ENCODE data around the gene TPK1. TPM values are rescaled to one million over a fixed set of nuclear protein-coding genes. Genes with fewer than 3 reads are reported as not detected.
A peak's percentile ranks its signal among the peaks of the same experiment; 100 is the strongest.
"Not testable (repeated sequence)": the region's sequence is repeated elsewhere in the genome, so short reads cannot be mapped to it uniquely, and the experiment has no call there.

TPK1 gene
- total and polyA plus RNA-seq, 5 donors, result 5.5 to 8.8 (median 7.5) TPM

DNA sequence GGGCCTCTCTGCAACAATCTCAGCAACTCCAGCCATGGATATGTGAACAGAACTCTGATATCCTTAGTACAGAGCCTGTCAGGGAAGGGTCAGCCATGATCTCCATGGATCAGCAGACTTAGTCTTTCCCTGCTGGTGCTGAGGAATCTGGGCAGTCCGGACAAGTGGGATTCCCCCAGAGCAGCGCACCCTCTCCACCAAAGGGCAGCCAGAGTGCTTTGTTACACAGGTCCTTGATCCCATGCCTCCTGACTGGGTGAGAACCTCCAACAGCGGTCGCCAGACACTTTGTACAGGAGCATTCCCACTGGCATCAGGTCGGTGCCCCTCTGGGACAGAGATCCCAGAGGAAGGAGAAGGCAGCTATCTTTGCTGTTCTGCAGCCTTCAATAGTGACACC lies 38.9 kb downstream of the TPK1 start:
- intact Hi-C loops (cut with DNase I), result no loop called here
- Histone ChIP-seq H3K4me3 (ENCODE audit: low read length) (no peak overlapping the region), H3K27ac (ENCODE audit: low read length) (no peak overlapping the region), H3K27me3 (ENCODE audit: control insufficient read depth, insufficient read depth) (no peaks in the 10 kb centered on the region), H3K9me3 (ENCODE audit: control insufficient read depth, low read length) (no peaks in the 10 kb centered on the region), H3K4me1 (ENCODE audit: control insufficient read depth, insufficient read depth, low read length) (no peaks in the 10 kb centered on the region)
- no peak for ATAC-seq
- DNase-seq, result no peak
- WGBS, result 96% methylated on average over 5 of the region's 5 CpGs

DNA sequence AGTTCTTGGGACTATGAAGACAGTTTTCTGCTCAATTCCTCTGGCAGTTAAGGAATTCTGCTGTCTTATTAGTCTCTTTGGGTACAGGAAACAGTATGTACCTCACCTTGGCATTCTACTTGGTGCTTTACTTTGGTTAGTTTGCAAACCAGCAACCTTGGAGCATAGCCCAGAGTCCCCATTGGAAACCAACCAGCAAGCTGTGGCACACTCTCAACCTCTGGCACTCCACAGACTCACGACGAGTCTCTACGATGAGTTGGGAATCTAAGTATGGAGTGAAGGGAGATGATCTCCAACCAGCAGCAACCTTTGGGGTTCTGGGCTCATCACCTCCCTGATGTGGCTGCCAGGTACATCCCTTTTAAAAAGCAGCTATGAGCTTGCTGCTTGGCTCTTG lies 43.8 kb downstream of the TPK1 start:
- Histone ChIP-seq H3K27me3 (ENCODE audit: control insufficient read depth, insufficient read depth) (no peaks in the 10 kb centered on the region), H3K4me1 (ENCODE audit: control insufficient read depth, insufficient read depth, low read length) (no peaks in the 10 kb centered on the region), H3K4me3 (ENCODE audit: low read length) (no peak overlapping the region), H3K9me3 (ENCODE audit: control insufficient read depth, low read length) (no peaks in the 10 kb centered on the region), H3K27ac (ENCODE audit: low read length) (no peak overlapping the region)
- intact Hi-C loops (cut with DNase I), result no loop called here
- WGBS, result 68% methylated on average over 3 of the region's 3 CpGs
- no peak for ATAC-seq
- no peak for DNase-seq

- no peak overlapping the region for H3K27ac ChIP-seq (ENCODE audit: low read length)
- 71% methylated on average over 2 of the region's 2 CpGs for WGBS
- no peak for DNase-seq
- H3K27me3 ChIP-seq (ENCODE audit: control insufficient read depth, insufficient read depth), result no peaks in the 10 kb centered on the region
- intact Hi-C loops (cut with DNase I), result no loop called here
- no peaks in the 10 kb centered on the region for H3K4me1 ChIP-seq (ENCODE audit: control insufficient read depth, insufficient read depth, low read length)
- no peaks in the 10 kb centered on the region for H3K9me3 ChIP-seq (ENCODE audit: control insufficient read depth, low read length)
- H3K4me3 ChIP-seq (ENCODE audit: low read length), result no peak overlapping the region
- ATAC-seq, result no peak
Observed at GRCh38 chr7:144791488-144791887, 44.4 kb downstream of the TPK1 start.

DNA sequence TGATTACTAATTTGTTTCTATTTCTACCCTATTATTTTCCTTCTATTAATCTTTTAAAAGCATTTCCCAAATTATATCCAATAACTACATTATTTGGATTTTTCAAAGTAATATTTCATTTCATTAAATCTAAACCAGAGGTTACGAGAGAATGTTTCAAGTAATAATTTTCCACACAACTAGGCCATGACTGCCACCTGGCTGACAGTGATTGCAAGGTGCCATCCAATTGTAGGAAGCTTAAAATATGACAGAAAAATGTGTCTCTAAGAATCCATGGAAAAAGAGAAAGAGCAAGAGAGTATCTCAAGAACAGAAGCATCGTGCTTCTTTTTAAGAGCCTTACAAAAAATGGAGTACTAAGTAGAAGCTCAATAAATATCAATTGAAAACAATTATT lies 48.7 kb downstream of the TPK1 start:
- 89% methylated on average over 2 of the region's 2 CpGs for WGBS
- Histone ChIP-seq H3K27me3 (ENCODE audit: control insufficient read depth, insufficient read depth) (no peaks in the 10 kb centered on the region), H3K9me3 (ENCODE audit: control insufficient read depth, low read length) (no peaks in the 10 kb centered on the region), H3K4me1 (ENCODE audit: control insufficient read depth, insufficient read depth, low read length) (no peaks in the 10 kb centered on the region), H3K27ac (ENCODE audit: low read length) (no peak overlapping the region), H3K4me3 (ENCODE audit: low read length) (no peak overlapping the region)
- ATAC-seq (no peak), DNase-seq (peak in 1 of 3 donors; percentile 39)
- intact Hi-C loops (cut with DNase I), result no loop called here

DNA sequence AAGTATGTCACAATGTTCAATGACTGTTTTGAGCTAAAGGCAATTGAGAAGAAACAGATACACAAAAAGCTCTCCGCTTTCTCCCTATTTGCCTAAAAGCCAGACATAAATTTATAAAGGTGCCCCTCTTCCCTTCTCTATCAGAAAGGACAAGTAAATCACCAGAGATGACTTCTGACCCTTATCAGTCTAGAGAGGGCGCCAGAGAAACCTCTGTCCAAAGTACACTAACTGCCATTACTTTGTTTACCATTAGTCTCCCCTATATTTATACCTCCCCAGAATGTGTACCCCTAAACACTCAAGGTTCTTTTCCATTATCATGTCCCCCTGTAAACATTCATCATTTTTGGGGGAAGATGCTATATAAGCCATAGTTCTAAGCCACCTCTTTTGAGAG lies 49.3 kb downstream of the TPK1 start:
- no peaks in the 10 kb centered on the region for H3K4me1 ChIP-seq (ENCODE audit: control insufficient read depth, insufficient read depth, low read length)
- DNase-seq (no peak), ATAC-seq (no peak)
- no peak overlapping the region for H3K27ac ChIP-seq (ENCODE audit: low read length)
- 75% methylated on average over 2 of the region's 2 CpGs for WGBS
- H3K27me3 ChIP-seq (ENCODE audit: control insufficient read depth, insufficient read depth), result no peaks in the 10 kb centered on the region
- H3K4me3 ChIP-seq (ENCODE audit: low read length), result no peak overlapping the region
- H3K9me3 ChIP-seq (ENCODE audit: control insufficient read depth, low read length), result no peaks in the 10 kb centered on the region
- intact Hi-C loops (cut with DNase I), result no loop called here

DNA sequence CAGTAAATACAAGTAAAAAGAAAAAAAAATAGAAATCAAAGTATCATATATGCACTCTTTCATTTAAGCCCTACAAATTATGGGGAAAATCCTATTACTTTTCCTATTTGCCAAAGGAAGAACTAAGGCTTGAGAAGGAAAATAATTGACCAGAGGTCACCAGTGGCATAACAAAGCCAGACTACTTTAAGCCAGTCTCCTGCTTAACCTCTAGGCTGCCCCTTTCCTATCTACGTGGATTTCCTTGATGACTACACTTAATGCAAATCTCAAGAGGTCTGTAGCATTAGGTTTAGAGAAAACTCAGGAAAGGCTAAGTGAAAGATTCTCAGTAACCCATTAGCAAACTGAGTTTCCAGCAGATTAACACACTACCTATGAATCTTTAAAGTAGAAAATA lies 49.8 kb downstream of the TPK1 start:
- H3K27ac ChIP-seq (ENCODE audit: low read length), result no peak overlapping the region
- H3K4me1 ChIP-seq (ENCODE audit: control insufficient read depth, insufficient read depth, low read length), result no peaks in the 10 kb centered on the region
- no peak for DNase-seq
- ATAC-seq, result no peak
- no peak overlapping the region for H3K4me3 ChIP-seq (ENCODE audit: low read length)
- H3K27me3 ChIP-seq (ENCODE audit: control insufficient read depth, insufficient read depth), result no peaks in the 10 kb centered on the region
- H3K9me3 ChIP-seq (ENCODE audit: control insufficient read depth, low read length), result no peaks in the 10 kb centered on the region
- WGBS, result 62% methylated on average over 1 of the region's 1 CpG
- intact Hi-C loops (cut with DNase I), result no loop called here

GRCh38 chr7:144785521-144785920 lies 50.3 kb downstream of the TPK1 start:
- Histone ChIP-seq H3K4me3 (ENCODE audit: low read length) (no peak overlapping the region), H3K27ac (ENCODE audit: low read length) (no peak overlapping the region), H3K4me1 (ENCODE audit: control insufficient read depth, insufficient read depth, low read length) (no peaks in the 10 kb centered on the region), H3K27me3 (ENCODE audit: control insufficient read depth, insufficient read depth) (no peaks in the 10 kb centered on the region), H3K9me3 (ENCODE audit: control insufficient read depth, low read length) (no peaks in the 10 kb centered on the region)
- intact Hi-C loops (cut with DNase I), result no loop called here
- 65% methylated on average over 1 of the region's 1 CpG for WGBS
- DNase-seq (no peak), ATAC-seq (no peak)

DNA sequence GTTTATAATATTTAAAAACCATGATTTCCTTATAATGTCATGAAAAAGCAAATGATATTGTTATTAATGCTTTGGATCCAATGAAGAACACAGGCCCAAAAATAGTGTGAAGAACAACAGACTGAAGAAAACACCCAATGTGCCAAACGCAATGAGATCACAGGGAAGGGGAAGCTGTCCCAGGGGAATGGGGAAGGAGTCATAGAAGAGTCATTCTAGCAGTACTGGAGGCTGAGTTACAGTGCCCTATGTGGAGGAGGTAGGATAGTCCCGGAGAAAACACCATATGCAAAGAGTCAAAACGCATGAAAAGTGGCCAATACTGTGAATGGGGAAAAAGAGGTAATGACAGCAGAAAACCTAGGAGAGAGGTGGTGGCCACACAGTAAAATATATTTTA lies 50.9 kb downstream of the TPK1 start:
- Histone ChIP-seq H3K9me3 (ENCODE audit: control insufficient read depth, low read length) (no peaks in the 10 kb centered on the region), H3K27me3 (ENCODE audit: control insufficient read depth, insufficient read depth) (no peaks in the 10 kb centered on the region), H3K4me3 (ENCODE audit: low read length) (no peak overlapping the region), H3K4me1 (ENCODE audit: control insufficient read depth, insufficient read depth, low read length) (no peaks in the 10 kb centered on the region), H3K27ac (ENCODE audit: low read length) (no peak overlapping the region)
- intact Hi-C loops (cut with DNase I), result no loop called here
- DNase-seq (peak in 2 of 3 donors; percentile 33 to 49), ATAC-seq (peak; percentile 83 to 89)
- WGBS, result 60% methylated on average over 3 of the region's 3 CpGs

DNA sequence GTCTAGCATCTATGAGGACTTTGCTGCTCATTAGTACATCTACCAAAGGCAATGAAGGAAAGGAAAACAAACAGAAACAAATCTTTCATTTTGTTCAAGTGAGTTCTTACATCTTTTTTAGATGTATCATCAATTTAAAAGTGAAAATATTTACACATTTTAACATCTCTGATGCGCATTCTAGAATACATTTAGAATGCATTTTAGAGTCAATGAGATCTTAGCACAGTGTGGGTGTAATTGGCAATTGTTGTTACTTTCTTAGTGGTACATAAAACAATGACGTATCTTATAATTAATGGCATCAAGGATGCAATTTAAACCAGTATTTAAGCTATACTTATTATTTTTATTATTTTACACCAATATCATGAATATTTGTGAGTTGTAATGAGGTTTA lies 51.4 kb downstream of the TPK1 start:
- H3K4me1 ChIP-seq (ENCODE audit: control insufficient read depth, insufficient read depth, low read length), result no peaks in the 10 kb centered on the region
- no peak for DNase-seq
- intact Hi-C loops (cut with DNase I), result no loop called here
- H3K27me3 ChIP-seq (ENCODE audit: control insufficient read depth, insufficient read depth), result no peaks in the 10 kb centered on the region
- no peak for ATAC-seq
- no peak overlapping the region for H3K4me3 ChIP-seq (ENCODE audit: low read length)
- no peak overlapping the region for H3K27ac ChIP-seq (ENCODE audit: low read length)
- no peaks in the 10 kb centered on the region for H3K9me3 ChIP-seq (ENCODE audit: control insufficient read depth, low read length)
- WGBS, result 88% methylated on average over 2 of the region's 2 CpGs

DNA sequence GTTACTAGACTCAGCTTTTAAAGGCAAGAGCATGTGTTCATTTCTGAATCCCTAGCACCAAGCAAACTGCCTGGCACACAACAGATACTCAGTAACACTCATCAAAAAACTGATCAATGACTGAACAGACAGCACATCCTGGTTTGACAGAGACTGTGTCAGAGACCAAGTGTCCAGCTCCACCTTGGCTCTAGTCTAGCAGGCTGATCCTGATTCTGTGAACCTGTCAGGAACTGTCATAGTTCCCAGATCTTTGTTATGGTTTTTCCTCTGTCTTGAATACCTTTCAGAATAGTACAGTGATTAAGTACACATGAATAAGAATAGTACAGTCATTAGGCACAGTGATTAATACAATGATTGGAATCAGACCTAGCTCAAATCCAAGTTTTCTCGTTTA lies 53.0 kb downstream of the TPK1 start:
- intact Hi-C loops (cut with DNase I), result no loop called here
- no peaks in the 10 kb centered on the region for H3K27me3 ChIP-seq (ENCODE audit: control insufficient read depth, insufficient read depth)
- no peak for ATAC-seq
- H3K4me3 ChIP-seq (ENCODE audit: low read length), result no peak overlapping the region
- no peaks in the 10 kb centered on the region for H3K9me3 ChIP-seq (ENCODE audit: control insufficient read depth, low read length)
- H3K27ac ChIP-seq (ENCODE audit: low read length), result no peak overlapping the region
- no peak for DNase-seq
- WGBS, result 71% methylated on average over 1 of the region's 1 CpG
- H3K4me1 ChIP-seq (ENCODE audit: control insufficient read depth, insufficient read depth, low read length), result no peaks in the 10 kb centered on the region

DNA sequence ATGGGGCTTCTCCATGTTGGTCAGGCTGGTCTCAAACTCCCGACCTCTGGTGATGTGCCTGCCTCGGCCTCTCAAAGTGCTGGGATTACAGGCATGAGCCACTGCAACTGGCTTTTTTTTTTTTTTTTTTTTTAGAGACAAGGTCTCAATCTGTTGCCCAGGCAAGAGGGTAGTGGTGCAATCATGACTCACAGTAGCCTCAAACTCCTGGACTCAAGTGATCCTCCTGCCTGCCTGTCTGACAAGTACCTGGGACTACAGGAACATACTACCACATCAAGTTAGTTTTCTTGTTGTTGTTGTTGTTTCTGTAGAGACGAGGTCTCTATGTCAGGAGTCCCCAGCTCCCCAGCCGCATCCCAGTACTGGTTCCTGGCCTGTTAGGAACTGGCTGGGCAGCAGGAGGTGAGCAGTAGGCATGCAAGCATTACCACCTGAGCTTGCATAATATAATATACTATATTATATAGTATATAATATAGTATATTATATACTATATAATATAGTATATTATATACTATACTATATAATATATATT lies 55.7 kb downstream of the TPK1 start:
- ATAC-seq (no peak), DNase-seq (no peak)
- Histone ChIP-seq H3K4me1 (ENCODE audit: control insufficient read depth, insufficient read depth, low read length) (no peaks in the 10 kb centered on the region), H3K9me3 (ENCODE audit: control insufficient read depth, low read length) (no peaks in the 10 kb centered on the region), H3K27ac (ENCODE audit: low read length) (no peak overlapping the region), H3K27me3 (ENCODE audit: control insufficient read depth, insufficient read depth) (no peaks in the 10 kb centered on the region), H3K4me3 (ENCODE audit: low read length) (no peak overlapping the region)
- intact Hi-C loops (cut with DNase I), result no loop called here
- WGBS, result 97% methylated on average over 4 of the region's 4 CpGs

DNA sequence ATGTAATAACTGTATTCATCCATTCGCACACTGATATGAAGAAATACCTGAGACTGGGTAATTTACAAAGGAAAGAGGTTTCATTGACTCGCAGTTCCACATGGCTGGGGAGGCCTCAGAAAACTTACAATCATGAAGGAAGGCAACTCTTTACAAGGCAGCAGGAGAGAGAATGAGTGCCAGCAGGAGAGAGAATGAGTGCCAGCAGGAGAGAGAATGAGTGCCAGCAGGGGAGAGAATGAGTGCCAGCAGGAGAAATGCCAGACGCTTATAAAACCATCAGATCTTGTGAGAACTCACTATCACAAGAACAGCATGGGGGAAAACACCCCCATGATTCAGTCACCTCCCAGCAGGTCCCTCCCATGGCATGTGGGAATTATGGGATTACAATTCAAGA lies 58.0 kb downstream of the TPK1 start:
- H3K27me3 ChIP-seq (ENCODE audit: control insufficient read depth, insufficient read depth), result not testable (repeated sequence)

More for the DNA sequence above, 58.0 kb downstream of the TPK1 start:
- H3K9me3 ChIP-seq (ENCODE audit: control insufficient read depth, low read length); H3K4me1 ChIP-seq (ENCODE audit: control insufficient read depth, insufficient read depth, low read length); ATAC-seq; intact Hi-C loops (cut with DNase I); H3K27ac ChIP-seq (ENCODE audit: low read length); H3K4me3 ChIP-seq (ENCODE audit: low read length); DNase-seq: not testable (repeated sequence)
- 91% methylated on average over 3 of the region's 3 CpGs for WGBS
